HUES6 (cell line): ENCODE measurements around the gene PFKL.

ENCODE experiments used
- H3K27ac ChIP-seq: 2 replicates; pipeline ENCODE4 v1.7.0; 2013; ENCODE audit warnings: low read depth, mild to moderate bottlenecking, low read length, inconsistent platforms
- H3K27me3 ChIP-seq: 2 replicates; pipeline ENCODE4 v1.6.1; 2013; ENCODE audit warnings: low read length; ENCODE audit not compliant: control insufficient read depth, insufficient read depth
- H3K36me3 ChIP-seq: 2 replicates; pipeline ENCODE4 v1.6.1; 2013; ENCODE audit warnings: low read length; ENCODE audit not compliant: control insufficient read depth, insufficient read depth
- H3K4me1 ChIP-seq: 2 replicates; pipeline ENCODE4 v1.6.1; 2013; ENCODE audit warnings: low read length; ENCODE audit not compliant: control insufficient read depth, insufficient read depth
- H3K4me3 ChIP-seq: 2 replicates; pipeline ENCODE4 v1.5.1; 2013; ENCODE audit warnings: low read depth, low read length
- H3K9ac ChIP-seq: one replicate; pipeline ENCODE4 v1.6.1; 2013; ENCODE audit warnings: mild to moderate bottlenecking, low read length
- H3K9me3 ChIP-seq: 2 replicates; pipeline ENCODE4 v1.6.1; 2013; ENCODE audit warnings: low read depth, low read length; ENCODE audit not compliant: control insufficient read depth, insufficient read depth

The PFKL gene

GRCh38 chr21:44290327-44291077 is 9.4 kb upstream of the PFKL start:
- H3K36me3 ChIP-seq: no peaks in the 10 kb centered on the region
- peaks cover 12% of the 10 kb centered on the region for H3K27me3 ChIP-seq
- no peak overlapping the region for H3K27ac ChIP-seq
- no peak overlapping the region for H3K4me3 ChIP-seq
- H3K9ac ChIP-seq: no peak overlapping the region
- H3K9me3 ChIP-seq: no peaks in the 10 kb centered on the region
- peaks cover 14% of the 10 kb centered on the region for H3K4me1 ChIP-seq

DNA sequence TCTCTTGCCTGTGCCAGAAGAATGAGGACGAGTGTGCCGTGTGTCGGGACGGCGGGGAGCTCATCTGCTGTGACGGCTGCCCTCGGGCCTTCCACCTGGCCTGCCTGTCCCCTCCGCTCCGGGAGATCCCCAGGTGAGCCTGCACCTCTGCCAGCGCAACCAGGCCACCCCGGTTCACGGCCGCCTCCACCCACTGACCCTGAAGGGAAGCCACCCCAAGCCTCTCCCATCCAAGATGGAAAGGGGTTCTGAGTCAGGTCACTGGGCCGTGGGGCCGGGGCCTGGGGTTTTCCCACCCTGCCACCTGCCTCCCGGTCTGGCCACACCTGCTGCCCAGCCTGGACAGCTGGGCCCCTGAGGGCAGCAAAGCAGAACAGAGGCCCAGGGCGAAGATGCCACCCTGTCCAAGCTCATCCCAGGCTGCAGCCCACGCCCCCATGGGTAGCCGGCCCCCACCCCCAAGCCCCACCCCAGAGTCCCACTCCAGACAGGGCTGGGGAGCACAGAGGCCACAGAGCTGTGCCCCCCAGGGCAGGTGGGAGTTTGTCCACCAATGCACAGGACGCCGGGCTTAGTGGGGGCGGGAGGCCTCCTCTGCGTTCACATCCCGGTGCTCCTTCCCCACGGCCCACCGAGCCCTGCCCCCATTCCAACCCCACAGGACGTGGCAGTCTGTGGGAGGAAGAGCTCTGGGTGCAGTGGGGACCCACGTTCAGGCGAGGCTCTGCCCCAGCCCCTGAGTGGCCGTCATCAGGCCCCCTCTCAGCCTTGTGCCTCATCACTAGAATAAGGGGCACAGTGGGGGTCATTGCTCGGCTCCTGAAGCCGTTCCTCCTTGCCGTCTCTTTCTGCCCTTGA is 8.5 kb upstream of the PFKL start:
- no peak overlapping the region for H3K4me3 ChIP-seq
- no peaks in the 10 kb centered on the region for H3K36me3 ChIP-seq

GRCh38 chr21:44291936-44292811 is 7.7 kb upstream of the PFKL start:
- Histone ChIP-seq H3K4me3 (no peak overlapping the region), H3K9me3 (no peaks in the 10 kb centered on the region), H3K4me1 (peaks cover 5% of the 10 kb centered on the region; the same call in 1 of the 2 replicates), H3K27ac (no peak overlapping the region), H3K36me3 (no peaks in the 10 kb centered on the region), H3K27me3 (no peaks in the 10 kb centered on the region; the same call in 1 of the 2 replicates), H3K9ac (no peak overlapping the region)

More for the DNA sequence above, 8.5 kb upstream of the PFKL start:
- H3K4me1 ChIP-seq: peaks cover 11% of the 10 kb centered on the region; the same call in 1 of the 2 replicates
- H3K9me3 ChIP-seq: no peaks in the 10 kb centered on the region
- H3K9ac ChIP-seq: no peak overlapping the region
- H3K27me3 ChIP-seq: peaks cover 6% of the 10 kb centered on the region; the same call in 1 of the 2 replicates
- no peak overlapping the region for H3K27ac ChIP-seq

GRCh38 chr21:44292812-44293195 is 7.0 kb upstream of the PFKL start:
- no peaks in the 10 kb centered on the region for H3K36me3 ChIP-seq
- no peak overlapping the region for H3K9ac ChIP-seq
- peaks cover 5% of the 10 kb centered on the region; the same call in 1 of the 2 replicates for H3K4me1 ChIP-seq
- no peak overlapping the region for H3K4me3 ChIP-seq
- no peaks in the 10 kb centered on the region for H3K9me3 ChIP-seq
- H3K27ac ChIP-seq: no peak overlapping the region
- H3K27me3 ChIP-seq: no peaks in the 10 kb centered on the region; the same call in 1 of the 2 replicates

DNA sequence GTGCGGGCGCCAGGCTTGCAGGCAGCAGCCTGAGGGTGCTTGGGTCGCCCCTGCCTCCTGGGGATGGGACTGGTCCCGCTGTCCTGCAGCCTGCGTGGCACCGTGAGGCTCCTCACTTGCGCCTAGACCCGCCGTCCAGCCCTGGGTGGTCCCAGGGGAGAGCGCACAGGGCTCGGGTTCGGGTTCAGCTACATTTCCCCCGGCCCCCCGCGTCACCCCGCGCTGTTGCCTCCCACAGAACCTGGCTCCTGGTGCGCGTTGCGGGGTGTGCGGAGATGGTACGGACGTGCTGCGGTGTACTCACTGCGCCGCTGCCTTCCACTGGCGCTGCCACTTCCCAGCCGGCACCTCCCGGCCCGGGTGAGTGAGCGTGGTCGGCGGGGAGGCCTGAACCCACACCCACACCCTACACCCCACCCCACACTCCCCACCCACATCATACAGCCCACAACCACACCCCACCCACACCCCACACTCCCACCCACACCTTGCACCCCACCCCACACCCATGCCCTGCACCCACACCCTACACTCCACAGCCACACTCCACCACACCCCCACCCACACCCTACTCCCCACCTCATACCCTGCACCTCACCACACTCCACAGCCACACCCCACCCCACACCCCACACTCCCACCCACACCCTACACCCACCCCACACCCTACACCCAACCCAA is 6.2 kb upstream of the PFKL start:
- Histone ChIP-seq H3K27me3 (no peaks in the 10 kb centered on the region; the same call in 1 of the 2 replicates), H3K9me3 (no peaks in the 10 kb centered on the region), H3K36me3 (no peaks in the 10 kb centered on the region), H3K27ac (no peak overlapping the region), H3K4me3 (no peak overlapping the region), H3K9ac (no peak overlapping the region), H3K4me1 (peaks cover 5% of the 10 kb centered on the region; the same call in 1 of the 2 replicates)

DNA sequence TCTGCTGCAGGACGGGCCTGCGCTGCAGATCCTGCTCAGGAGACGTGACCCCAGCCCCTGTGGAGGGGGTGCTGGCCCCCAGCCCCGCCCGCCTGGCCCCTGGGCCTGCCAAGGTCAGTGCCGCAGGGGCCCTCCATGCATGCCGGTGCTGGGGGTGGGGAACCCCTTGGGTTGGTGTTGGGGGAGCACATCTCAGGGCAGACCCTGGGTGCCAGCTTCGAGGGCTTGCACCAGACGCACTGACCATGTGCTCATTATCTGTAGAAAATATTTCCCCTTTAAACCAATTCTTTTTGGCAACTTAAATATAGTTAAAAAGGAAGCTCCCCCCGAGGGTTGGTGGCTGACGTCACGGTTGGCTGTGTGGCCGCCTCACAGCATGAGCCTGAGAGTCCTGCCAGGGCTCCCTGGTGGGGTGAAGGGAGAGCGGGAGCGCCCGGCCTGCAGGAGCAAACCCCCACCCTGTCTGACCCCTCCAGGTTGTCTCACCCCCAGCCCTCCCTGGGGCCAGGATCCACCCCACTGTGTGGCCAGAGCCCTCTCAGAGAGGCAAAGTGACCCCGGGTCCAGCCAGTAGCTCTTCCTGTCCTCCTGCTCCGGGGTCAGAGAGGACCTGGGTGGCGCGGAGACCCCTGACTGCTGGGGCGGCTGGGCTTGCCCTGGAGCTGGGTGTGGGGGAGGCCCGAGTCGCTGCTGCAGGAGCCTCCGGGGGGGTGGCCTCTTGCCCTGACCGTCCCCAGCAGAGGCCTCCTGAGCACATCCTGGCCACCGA is 5.3 kb upstream of the PFKL start:
- H3K36me3 ChIP-seq: no peaks in the 10 kb centered on the region
- no peak overlapping the region for H3K9ac ChIP-seq
- H3K4me3 ChIP-seq: no peak overlapping the region
- H3K27ac ChIP-seq: no peak overlapping the region
- peaks cover 10% of the 10 kb centered on the region for H3K4me1 ChIP-seq
- H3K27me3 ChIP-seq: no peaks in the 10 kb centered on the region; the same call in 1 of the 2 replicates
- H3K9me3 ChIP-seq: no peaks in the 10 kb centered on the region

- Histone ChIP-seq H3K9ac (no peak overlapping the region), H3K36me3 (no peaks in the 10 kb centered on the region), H3K9me3 (no peaks in the 10 kb centered on the region), H3K4me3 (no peak overlapping the region), H3K27me3 (no peaks in the 10 kb centered on the region; the same call in 1 of the 2 replicates), H3K4me1 (peaks cover 10% of the 10 kb centered on the region), H3K27ac (no peak overlapping the region)
Observed at GRCh38 chr21:44295163-44295573, 4.7 kb upstream of the PFKL start.

DNA sequence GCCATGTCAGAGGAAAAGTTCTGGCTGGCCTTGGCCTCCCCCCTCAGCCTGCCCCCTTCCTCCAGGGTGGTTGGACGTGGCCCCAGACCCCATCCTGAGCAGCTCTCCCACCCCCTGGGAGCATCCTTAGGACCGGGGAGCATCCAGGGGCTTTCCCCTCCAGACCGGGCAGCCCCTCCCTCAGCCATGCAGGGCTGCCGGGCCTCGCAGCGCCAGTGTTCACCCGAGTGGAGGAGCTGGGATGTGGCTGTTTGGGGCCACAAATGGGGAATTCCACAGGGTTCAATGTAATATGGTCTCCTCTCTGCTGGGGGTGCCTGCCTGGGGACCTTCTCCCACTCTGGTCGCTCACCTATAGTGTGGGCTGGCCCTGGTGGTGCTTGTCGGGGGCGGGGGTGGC is 4.2 kb upstream of the PFKL start:
- Histone ChIP-seq H3K4me3 (no peak overlapping the region), H3K27me3 (no peaks in the 10 kb centered on the region; the same call in 1 of the 2 replicates), H3K36me3 (no peaks in the 10 kb centered on the region), H3K4me1 (peaks cover 10% of the 10 kb centered on the region), H3K9me3 (no peaks in the 10 kb centered on the region), H3K27ac (no peak overlapping the region), H3K9ac (no peak overlapping the region)

DNA sequence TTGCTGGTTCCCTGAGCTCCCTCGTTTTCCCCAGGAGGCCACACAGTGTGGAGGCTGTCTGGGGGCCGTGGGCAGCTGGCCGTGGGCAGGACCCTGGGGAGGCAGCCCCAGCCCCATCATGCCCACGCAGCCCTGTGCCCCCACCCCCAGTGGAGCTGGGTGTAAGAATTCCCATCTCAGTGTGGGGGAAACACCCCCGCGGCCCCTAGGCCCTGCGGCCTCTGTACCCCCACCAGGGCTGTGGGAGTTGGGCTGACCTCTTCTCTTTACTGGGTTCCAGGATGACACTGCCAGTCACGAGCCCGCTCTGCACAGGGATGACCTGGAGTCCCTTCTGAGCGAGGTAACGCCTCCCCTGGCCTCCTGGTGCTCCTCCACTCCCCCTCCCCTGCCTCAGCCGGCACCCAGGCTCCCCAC is 3.7 kb upstream of the PFKL start:
- H3K9me3 ChIP-seq: no peaks in the 10 kb centered on the region
- H3K27ac ChIP-seq: no peak overlapping the region
- no peak overlapping the region for H3K9ac ChIP-seq
- no peak overlapping the region for H3K4me3 ChIP-seq
- peaks cover 15% of the 10 kb centered on the region for H3K4me1 ChIP-seq
- H3K27me3 ChIP-seq: no peaks in the 10 kb centered on the region; the same call in 1 of the 2 replicates
- H3K36me3 ChIP-seq: no peaks in the 10 kb centered on the region
